ENCODE data around the gene ACADVL. TPM values are rescaled to one million over a fixed set of nuclear protein-coding genes. Genes with fewer than 3 reads are reported as not detected.

ACADVL gene
- total and polyA plus RNA-seq, 7 experiments from 2014 or later = 75.3 to 390 (median 335) TPM

- intact Hi-C loops (cut with micrococcal nuclease) = loop anchor here (1.0 to 10.0 kb wide), 7 partner anchors 14 to 626 kb away; partner anchors contain the start of genes C17orf100 (in 1 of the 2), DVL2 (in 1 of the 2), ELP5 (in 1 of the 2) and KDM6B (in 1 of the 2)
- H3K4me1 Mint-ChIP-seq = peaks cover 38 to 71% (median 67%) of the 10 kb centered on the region in 7 donors
- POLR2A ChIA-PET = interaction anchor here (0.6 to 13.7 kb wide), 8 partner anchors 10 to 638 kb away, joined by 3 to 265 read pairs (median 4); partner anchors contain the start of genes CTDNEP1, DVL2, ELP5 and GABARAP
These were observed 980 bp upstream of the ACADVL start for GRCh38 chr17:7218758-7219157.

GRCh38 chr17:7219229-7219811, 418 bp upstream of the ACADVL start:
- ATAC-seq (no peak), DNase-seq (no peak)
- Histone ChIP-seq H3K36me3 (ENCODE audit: control insufficient read depth in 2 of 3, insufficient read depth in 3 of 3, low read length in 3 of 3) (peaks cover 0 to 29% (median 4%) of the 10 kb centered on the region in 3 experiments), H3K27ac (ENCODE audit: low read depth, low read length) (peak overlapping the region; percentile 75), H3K9me3 (ENCODE audit: control insufficient read depth in 2 of 3, low read length in 3 of 3) (no peaks in the 10 kb centered on the region), H3K4me3 (ENCODE audit: low read length) (peak overlapping the region; percentile 73), H3K27me3 (ENCODE audit: control insufficient read depth in 2 of 2, insufficient read depth in 2 of 2, low read length in 2 of 2) (no peaks in the 10 kb centered on the region), H3K4me1 (ENCODE audit: control insufficient read depth in 2 of 2, insufficient read depth in 2 of 2, low read length in 2 of 2) (peaks cover 30 to 51% of the 10 kb centered on the region in 2 donors)
- POLR2A ChIA-PET = interaction anchor here (0.6 to 13.7 kb wide), 7 partner anchors 9 to 638 kb away, joined by 3 to 265 read pairs (median 6); partner anchors contain the start of genes CTDNEP1, DVL2, ELP5 and GABARAP
- Mint-ChIP-seq H3K4me1 (peaks cover 35 to 67% (median 62%) of the 10 kb centered on the region in 7 donors), H3K36me3 (peaks cover 0 to 14% (median 3%) of the 10 kb centered on the region in 5 donors), H3K27me3 (no peaks in the 10 kb centered on the region), H3K9me3 (peaks cover 0 to 6% (median 0%) of the 10 kb centered on the region in 11 donors), H3K4me3 (peak overlapping the region; percentile 88 to 95 (median 91)), H3K27ac (peak overlapping the region; percentile 81 to 98 (median 96))
- CTCF ChIA-PET = interaction anchor here (1.1 to 3.1 kb wide), 5 partner anchors 13 to 77 kb away, joined by 3 to 22 read pairs (median 6); partner anchors contain the start of genes DVL2, GABARAP and PHF23
- intact Hi-C loops (cut with micrococcal nuclease) = loop anchor here (1.0 to 10.0 kb wide), 7 partner anchors 15 to 625 kb away; partner anchors contain the start of genes C17orf100 (in 1 of the 2), DVL2 (in 1 of the 2), ELP5 (in 1 of the 2) and KDM6B (in 1 of the 2)

More at GRCh38 chr17:7218758-7219157, 980 bp upstream of the ACADVL start:
- peak overlapping the region; percentile 73 for H3K4me3 ChIP-seq (ENCODE audit: low read length)
- Mint-ChIP-seq H3K27me3 (no peaks in the 10 kb centered on the region), H3K4me3 (peak overlapping the region; percentile 88 to 95 (median 91)), H3K27ac (peak overlapping the region; percentile 81 to 98 (median 96)), H3K9me3 (peaks cover 0 to 6% (median 0%) of the 10 kb centered on the region in 11 donors), H3K36me3 (peaks cover 0 to 10% (median under 1%) of the 10 kb centered on the region in 5 donors)
- peaks cover 0 to 23% (median 0%) of the 10 kb centered on the region in 3 experiments for H3K36me3 ChIP-seq (ENCODE audit: control insufficient read depth in 2 of 3, insufficient read depth in 3 of 3, low read length in 3 of 3)
- peak overlapping the region; percentile 75 for H3K27ac ChIP-seq (ENCODE audit: low read depth, low read length)
- no peaks in the 10 kb centered on the region for H3K27me3 ChIP-seq (ENCODE audit: control insufficient read depth in 2 of 2, insufficient read depth in 2 of 2, low read length in 2 of 2)
- no peaks in the 10 kb centered on the region for H3K9me3 ChIP-seq (ENCODE audit: control insufficient read depth in 2 of 3, low read length in 3 of 3)
- DNase-seq (no peak), ATAC-seq (no peak)
- H3K4me1 ChIP-seq (ENCODE audit: control insufficient read depth in 2 of 2, insufficient read depth in 2 of 2, low read length in 2 of 2) = peaks cover 34 to 52% of the 10 kb centered on the region in 2 donors
- CTCF ChIA-PET = interaction anchor here (1.1 to 2.7 kb wide), 3 partner anchors 13 to 78 kb away, joined by 3 to 22 read pairs (median 6); partner anchors contain the start of gene DVL2

- Histone ChIP-seq H3K4me3 (ENCODE audit: low read length) (peak overlapping the region; percentile 73), H3K36me3 (ENCODE audit: control insufficient read depth in 2 of 3, insufficient read depth in 3 of 3, low read length in 3 of 3) (peaks cover 0 to 43% (median 4%) of the 10 kb centered on the region in 3 experiments), H3K9me3 (ENCODE audit: control insufficient read depth in 2 of 3, low read length in 3 of 3) (no peaks in the 10 kb centered on the region), H3K27me3 (ENCODE audit: control insufficient read depth in 2 of 2, insufficient read depth in 2 of 2, low read length in 2 of 2) (no peaks in the 10 kb centered on the region), H3K27ac (ENCODE audit: low read depth, low read length) (peak overlapping the region; percentile 75), H3K4me1 (ENCODE audit: control insufficient read depth in 2 of 2, insufficient read depth in 2 of 2, low read length in 2 of 2) (peaks cover 21 to 41% of the 10 kb centered on the region in 2 donors)
- ChIA-PET POLR2A (interaction anchor here (0.6 to 13.7 kb wide), 8 partner anchors 16 to 1163 kb away, joined by 3 to 265 read pairs (median 4); partner anchors contain the start of genes CTDNEP1, DVL2, ELP5 and GABARAP), CTCF (interaction anchor here (0.6 to 3.1 kb wide), 11 partner anchors 14 to 466 kb away, joined by 3 to 22 read pairs (median 4); partner anchors contain the start of genes DVL2, GABARAP, PHF23 and TP53)
- Mint-ChIP-seq H3K27ac (peak overlapping the region; percentile 68 to 98 (median 91)), H3K36me3 (peaks cover 0 to 14% (median 3%) of the 10 kb centered on the region in 5 donors), H3K27me3 (no peaks in the 10 kb centered on the region), H3K4me3 (peak overlapping the region; percentile 88 to 95 (median 90)), H3K4me1 (peaks cover 34 to 53% (median 47%) of the 10 kb centered on the region in 7 donors), H3K9me3 (peaks cover 0 to 2% (median 0%) of the 10 kb centered on the region in 11 donors)
- DNase-seq (peak in 7 of 9 donors; percentile 47 to 67 (median 57)), ATAC-seq (peak; percentile 64)
- intact Hi-C loops (cut with micrococcal nuclease) = loop anchor here (1.0 kb wide), 2 partner anchors 14 to 76 kb away; partner anchors contain the start of gene DVL2 (in 1 of the 2)
These were observed 997 bp downstream of the ACADVL start for GRCh38 chr17:7220593-7221277.

GRCh38 chr17:7221278-7222092, 1.7 kb downstream of the ACADVL start:
- Histone ChIP-seq H3K27me3 (ENCODE audit: control insufficient read depth in 2 of 2, insufficient read depth in 2 of 2, low read length in 2 of 2) (no peaks in the 10 kb centered on the region), H3K27ac (ENCODE audit: low read depth, low read length) (peak overlapping the region; percentile 75), H3K4me1 (ENCODE audit: control insufficient read depth in 2 of 2, insufficient read depth in 2 of 2, low read length in 2 of 2) (peaks cover 21 to 34% of the 10 kb centered on the region in 2 donors), H3K9me3 (ENCODE audit: control insufficient read depth in 2 of 3, low read length in 3 of 3) (no peaks in the 10 kb centered on the region), H3K4me3 (ENCODE audit: low read length) (no peak overlapping the region), H3K36me3 (ENCODE audit: control insufficient read depth in 2 of 3, insufficient read depth in 3 of 3, low read length in 3 of 3) (peaks cover 0 to 50% (median 4%) of the 10 kb centered on the region in 3 experiments)
- peaks cover 0 to 2% (median 0%) of the 10 kb centered on the region in 11 donors for H3K9me3 Mint-ChIP-seq
- intact Hi-C loops (cut with micrococcal nuclease) = loop anchor here (1.0 kb wide), 2 partner anchors 13 to 75 kb away; partner anchors contain the start of gene DVL2 (in 1 of the 2)
- H3K27me3 Mint-ChIP-seq = no peaks in the 10 kb centered on the region
- no peak for ATAC-seq
- H3K4me1 Mint-ChIP-seq = peaks cover 26 to 46% (median 40%) of the 10 kb centered on the region in 7 donors
- DNase-seq = no peak
- H3K4me3 Mint-ChIP-seq = peak overlapping the region; percentile 88 to 95 (median 90)
- ChIA-PET CTCF (interaction anchor here (0.6 to 3.1 kb wide), 9 partner anchors 13 to 466 kb away, joined by 3 to 22 read pairs (median 4); partner anchors contain the start of genes DVL2, GABARAP, PHF23 and TP53), POLR2A (interaction anchor here (0.7 to 13.7 kb wide), 7 partner anchors 15 to 108 kb away, joined by 3 to 265 read pairs (median 4); partner anchors contain the start of genes CTDNEP1, DVL2, ELP5 and GABARAP)
- peaks cover 0 to 16% (median 3%) of the 10 kb centered on the region in 5 donors for H3K36me3 Mint-ChIP-seq
- H3K27ac Mint-ChIP-seq = peak overlapping the region in 8 of 9 donors; percentile 89 to 98 (median 92)

- H3K36me3 Mint-ChIP-seq = peaks cover 0 to 17% (median 3%) of the 10 kb centered on the region in 5 donors
- no peak overlapping the region for H3K27ac ChIP-seq (ENCODE audit: low read depth, low read length)
These were observed 2.6 kb downstream of the ACADVL start for GRCh38 chr17:7222093-7222971.

More at GRCh38 chr17:7222093-7222971, 2.6 kb downstream of the ACADVL start:
- intact Hi-C loops (cut with micrococcal nuclease) = no loop called here
- Histone ChIP-seq H3K27me3 (ENCODE audit: control insufficient read depth in 2 of 2, insufficient read depth in 2 of 2, low read length in 2 of 2) (no peaks in the 10 kb centered on the region), H3K4me3 (ENCODE audit: low read length) (no peak overlapping the region), H3K4me1 (ENCODE audit: control insufficient read depth in 2 of 2, insufficient read depth in 2 of 2, low read length in 2 of 2) (peaks cover 21 to 28% of the 10 kb centered on the region in 2 donors), H3K36me3 (ENCODE audit: control insufficient read depth in 2 of 3, insufficient read depth in 3 of 3, low read length in 3 of 3) (peaks cover 4 to 59% (median 6%) of the 10 kb centered on the region in 3 experiments), H3K9me3 (ENCODE audit: control insufficient read depth in 2 of 3, low read length in 3 of 3) (no peaks in the 10 kb centered on the region)
- no peaks in the 10 kb centered on the region for H3K27me3 Mint-ChIP-seq
- H3K4me3 Mint-ChIP-seq = peak overlapping the region in 1 of 10 donors; percentile 8
- H3K4me1 Mint-ChIP-seq = peaks cover 24 to 41% (median 36%) of the 10 kb centered on the region in 7 donors
- POLR2A ChIA-PET = interaction anchor here (0.7 to 13.7 kb wide), 3 partner anchors 14 to 114 kb away, joined by 3 to 265 read pairs (median 3); partner anchors contain the start of genes DVL2, GABARAP and PHF23
- H3K9me3 Mint-ChIP-seq = peaks cover 0 to 2% (median 0%) of the 10 kb centered on the region in 11 donors
- H3K27ac Mint-ChIP-seq = peak overlapping the region in 4 of 9 donors; percentile 49 to 92 (median 68)
- CTCF ChIA-PET = interaction anchor here (1.3 to 3.1 kb wide), 4 partner anchors 12 to 19 kb away, joined by 4 to 9 read pairs (median 6); partner anchors contain the start of genes DVL2, GABARAP and PHF23
- no peak for ATAC-seq
- DNase-seq = no peak

All from naive thymus-derived CD4-positive, alpha-beta T cell (primary cell).